Cardiac muscle cell (in vitro differentiated cells and primary cell): ENCODE results near the gene CRADD. TPM values are rescaled to one million over a fixed set of nuclear protein-coding genes. Genes with fewer than 3 reads are reported as not detected.

Experiments used
- DNase-seq, 2 donors: peaks; one replicate each; pipeline versions ENCODE4 v3.0.0 to v3.0.0-alpha.2; 2010 to 2017; ENCODE audit warnings: low read depth in 1 of 2, low spot score in 1 of 2
- H3K27ac ChIP-seq: fragments of 200-600 bp; sonication (generic); 2 replicates; pipeline ENCODE4 v1.5.1; 2016
- H3K27me3 ChIP-seq: fragments of 200-600 bp; sonication (generic); 2 replicates; pipeline ENCODE4 v1.6.0; 2016; ENCODE audit warnings: control low read depth
- H3K36me3 ChIP-seq: fragments of 200-600 bp; sonication (generic); 2 replicates; pipeline ENCODE4 v1.5.1; 2016; ENCODE audit warnings: control low read depth
- H3K4me1 ChIP-seq: fragments of 200-600 bp; sonication (generic); 2 replicates; pipeline ENCODE4 v1.8.1; 2017; ENCODE audit warnings: low read depth, mild to moderate bottlenecking, mixed run types
- H3K4me3 ChIP-seq: fragments of 200-600 bp; sonication (generic); 2 replicates; pipeline ENCODE4 v1.5.1; 2016; ENCODE audit warnings: mild to moderate bottlenecking
- H3K9me3 ChIP-seq: fragments of 200-600 bp; sonication (generic); 2 replicates; pipeline ENCODE4 v1.5.1; 2017; ENCODE audit warnings: low read depth, mild to moderate bottlenecking, control low read depth
- CTCF ChIP-seq: IDR thresholded peaks from 2 replicates; pipeline ENCODE4 v1.5.1; 2012; ENCODE audit warnings: low read depth, mild to moderate bottlenecking, low read length
- polyA plus RNA-seq: library from polyadenylated mRNA; unstranded; fragments of >200 nt; fragmentation: Nextera tagmentation; extraction: Ambion mirVana; gene quantifications from 2 replicates; pipeline ENCODE4 v1.2.1, GENCODE V29; 2016
- total RNA-seq: library from RNA; depleted of rRNA; stranded (reverse); fragments of >200 nt; gene quantifications from 2 replicates; pipeline ENCODE4 v1.2.3, GENCODE V29; 2016

The CRADD gene
- total and polyA plus RNA-seq, 2 experiments from 2014 or later, result 13.8 to 37.9 TPM

- Histone ChIP-seq H3K27me3 (no peaks in the 10 kb centered on the region), H3K4me1 (peaks cover 26% of the 10 kb centered on the region), H3K27ac (no peak overlapping the region), H3K9me3 (no peaks in the 10 kb centered on the region), H3K36me3 (no peaks in the 10 kb centered on the region), H3K4me3 (no peak overlapping the region)
- no peak for TF ChIP-seq CTCF
- no peak for DNase-seq
These were observed 89.2 kb downstream of the CRADD start for GRCh38 chr12:93766371-93766770.

GRCh38 chr12:93766796-93767523, 89.8 kb downstream of the CRADD start:
- no peak overlapping the region for H3K4me3 ChIP-seq
- peaks cover 25% of the 10 kb centered on the region for H3K4me1 ChIP-seq
- no peaks in the 10 kb centered on the region for H3K36me3 ChIP-seq
- DNase-seq, result peak; percentile 21 to 89
- H3K27ac ChIP-seq, result no peak overlapping the region
- peak; percentile 73 for TF ChIP-seq CTCF
- H3K9me3 ChIP-seq, result no peaks in the 10 kb centered on the region
- no peaks in the 10 kb centered on the region for H3K27me3 ChIP-seq

GRCh38 chr12:93767524-93767863, 90.3 kb downstream of the CRADD start:
- H3K4me3 ChIP-seq, result no peak overlapping the region
- no peak for TF ChIP-seq CTCF
- peaks cover 20% of the 10 kb centered on the region for H3K4me1 ChIP-seq
- DNase-seq, result no peak
- H3K27me3 ChIP-seq, result no peaks in the 10 kb centered on the region
- no peaks in the 10 kb centered on the region for H3K9me3 ChIP-seq
- H3K36me3 ChIP-seq, result no peaks in the 10 kb centered on the region
- H3K27ac ChIP-seq, result no peak overlapping the region

GRCh38 chr12:93772003-93772700, 95.0 kb downstream of the CRADD start:
- Histone ChIP-seq H3K36me3 (no peaks in the 10 kb centered on the region), H3K27me3 (no peaks in the 10 kb centered on the region), H3K4me3 (no peak overlapping the region), H3K27ac (no peak overlapping the region), H3K4me1 (peaks cover 9% of the 10 kb centered on the region), H3K9me3 (no peaks in the 10 kb centered on the region)
- TF ChIP-seq CTCF, result no peak
- no peak for DNase-seq

- Histone ChIP-seq H3K27me3 (no peaks in the 10 kb centered on the region), H3K4me1 (peaks cover 20% of the 10 kb centered on the region), H3K36me3 (no peaks in the 10 kb centered on the region), H3K9me3 (no peaks in the 10 kb centered on the region), H3K27ac (no peak overlapping the region), H3K4me3 (no peak overlapping the region)
- TF ChIP-seq CTCF, result no peak
- peak in 1 of 2 donors; percentile 76 for DNase-seq
These were observed 96.1 kb downstream of the CRADD start for GRCh38 chr12:93773122-93773871.
